Gastroesophageal sphincter (tissue), 3 donors: ENCODE measurements around the gene EEF1A1.

Experiments used
- POLR2A ChIP-seq, 2 donors: fragments of 450-650 bp; IDR thresholded peaks; one replicate each; pipeline ENCODE4 v1.6.1; 2017; ENCODE audit warnings: antibody characterized with exemption in 2 of 2, mild to moderate bottlenecking in 2 of 2, moderate library complexity in 1 of 2
- TF ChIP-seq, protein P1 (sequence below), 4 experiments: fragments of 200-600 bp in 2 of 4; fragments of 450-650 bp in 2 of 4; sonication (generic) in 1 of 4; IDR thresholded peaks; one replicate each; pipeline ENCODE4 v1.5.1; 2017 to 2019; ENCODE audit warnings: antibody characterized with exemption in 4 of 4, mild to moderate bottlenecking in 2 of 4, moderate library complexity in 2 of 4

DNA sequence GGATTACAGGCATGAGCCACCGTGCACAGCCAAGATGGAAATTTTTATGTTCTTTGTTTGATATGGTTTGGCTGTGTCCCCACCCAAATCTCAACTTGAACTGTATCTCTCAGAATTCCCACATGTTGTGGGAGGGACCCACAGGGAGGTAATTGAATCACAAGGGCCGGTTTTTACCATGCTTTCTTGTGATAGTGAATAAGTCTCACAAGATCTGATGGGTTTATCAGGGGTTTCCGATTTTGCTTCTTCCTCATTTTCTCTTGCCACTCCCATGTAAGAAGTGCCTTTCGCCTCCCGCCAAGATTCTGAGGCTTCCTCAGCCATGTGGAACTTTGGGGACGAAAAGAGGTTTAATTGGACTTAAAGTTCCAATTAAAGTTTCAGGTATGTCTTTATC, 14.6 kb downstream of the EEF1A1 start:
- TF ChIP-seq, protein P1, sequence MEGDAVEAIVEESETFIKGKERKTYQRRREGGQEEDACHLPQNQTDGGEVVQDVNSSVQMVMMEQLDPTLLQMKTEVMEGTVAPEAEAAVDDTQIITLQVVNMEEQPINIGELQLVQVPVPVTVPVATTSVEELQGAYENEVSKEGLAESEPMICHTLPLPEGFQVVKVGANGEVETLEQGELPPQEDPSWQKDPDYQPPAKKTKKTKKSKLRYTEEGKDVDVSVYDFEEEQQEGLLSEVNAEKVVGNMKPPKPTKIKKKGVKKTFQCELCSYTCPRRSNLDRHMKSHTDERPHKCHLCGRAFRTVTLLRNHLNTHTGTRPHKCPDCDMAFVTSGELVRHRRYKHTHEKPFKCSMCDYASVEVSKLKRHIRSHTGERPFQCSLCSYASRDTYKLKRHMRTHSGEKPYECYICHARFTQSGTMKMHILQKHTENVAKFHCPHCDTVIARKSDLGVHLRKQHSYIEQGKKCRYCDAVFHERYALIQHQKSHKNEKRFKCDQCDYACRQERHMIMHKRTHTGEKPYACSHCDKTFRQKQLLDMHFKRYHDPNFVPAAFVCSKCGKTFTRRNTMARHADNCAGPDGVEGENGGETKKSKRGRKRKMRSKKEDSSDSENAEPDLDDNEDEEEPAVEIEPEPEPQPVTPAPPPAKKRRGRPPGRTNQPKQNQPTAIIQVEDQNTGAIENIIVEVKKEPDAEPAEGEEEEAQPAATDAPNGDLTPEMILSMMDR (IDR thresholded peaks at IDR 0.05) = no peak
- TF ChIP-seq POLR2A (IDR thresholded peaks at IDR 0.05) = no peak
